ENCODE data around the gene GAB1. TPM values are rescaled to one million over a fixed set of nuclear protein-coding genes. Genes with fewer than 3 reads are reported as not detected.

Gene GAB1
- total RNA-seq, 1 experiment from 2014 or later, result 46.9 TPM

GRCh38 chr4:143451186-143451585, 114.5 kb downstream of the GAB1 start:
- Histone ChIP-seq H3K36me3 (ENCODE audit: control insufficient read depth, insufficient read depth, low read length) (no peaks in the 10 kb centered on the region), H3K4me3 (ENCODE audit: low read depth, low read length) (no peak overlapping the region), H3K9me3 (no peaks in the 10 kb centered on the region), H3K4me1 (0 out of 2 replicates have a peak, but pooled peaks cover 8% of the 10 kb centered on the region), H3K27me3 (replicated peaks; ENCODE audit: control insufficient read depth, insufficient read depth, low read length) (no peaks in the 10 kb centered on the region)
- Mint-ChIP-seq H3K4me3 (ENCODE audit: unreplicated experiment) (no peak overlapping the region), H3K9me3 (ENCODE audit: unreplicated experiment) (no peaks in the 10 kb centered on the region), H3K27ac (ENCODE audit: unreplicated experiment) (no peak overlapping the region), H3K4me1 (ENCODE audit: low read depth, unreplicated experiment) (peaks cover 6% of the 10 kb centered on the region), H3K36me3 (ENCODE audit: insufficient read depth, unreplicated experiment) (peaks cover 12% of the 10 kb centered on the region), H3K27me3 (ENCODE audit: insufficient read depth, unreplicated experiment) (no peaks in the 10 kb centered on the region)
- CTCF ChIA-PET, result no interaction called here
- no TSS peak for BruUV-seq (replicated peaks)
- DNase-seq, result no peak
- intact Hi-C loops (cut with micrococcal nuclease; ENCODE audit: unreplicated experiment), result no loop called here
- TF ChIP-seq CTCF (IDR thresholded peaks at IDR 0.05; ENCODE audit: insufficient read depth in 1 of 2, low read depth in 1 of 2, low read length in 1 of 2, severe bottlenecking in 1 of 2, unreplicated experiment in 1 of 2), result no peak
- POLR2A ChIA-PET, result no interaction called here

GRCh38 chr4:143455211-143455610, 118.5 kb downstream of the GAB1 start:
- Histone ChIP-seq H3K4me1 (0 out of 2 replicates have a peak, but pooled peaks cover 8% of the 10 kb centered on the region), H3K9me3 (no peaks in the 10 kb centered on the region), H3K4me3 (ENCODE audit: low read depth, low read length) (no peak overlapping the region), H3K36me3 (ENCODE audit: control insufficient read depth, insufficient read depth, low read length) (no peaks in the 10 kb centered on the region; the same call in 1 of the 2 replicates), H3K27me3 (replicated peaks; ENCODE audit: control insufficient read depth, insufficient read depth, low read length) (no peaks in the 10 kb centered on the region)
- Mint-ChIP-seq H3K4me3 (ENCODE audit: unreplicated experiment) (no peak overlapping the region), H3K4me1 (ENCODE audit: low read depth, unreplicated experiment) (peaks cover 6% of the 10 kb centered on the region), H3K27me3 (ENCODE audit: insufficient read depth, unreplicated experiment) (no peaks in the 10 kb centered on the region), H3K36me3 (ENCODE audit: insufficient read depth, unreplicated experiment) (peaks cover 25% of the 10 kb centered on the region), H3K9me3 (ENCODE audit: unreplicated experiment) (no peaks in the 10 kb centered on the region), H3K27ac (ENCODE audit: unreplicated experiment) (no peak overlapping the region)
- DNase-seq, result no peak
- ChIA-PET CTCF (no interaction called here), POLR2A (interaction anchor here (0.6 kb wide), 1 partner anchor 492 kb away, joined by 4 read pairs; no protein-coding TSS in a partner anchor)
- intact Hi-C loops (cut with micrococcal nuclease; ENCODE audit: unreplicated experiment), result no loop called here
- TF ChIP-seq CTCF (IDR thresholded peaks at IDR 0.05; ENCODE audit: insufficient read depth in 1 of 2, low read depth in 1 of 2, low read length in 1 of 2, severe bottlenecking in 1 of 2, unreplicated experiment in 1 of 2), result no peak
- no TSS peak for BruUV-seq (replicated peaks)

- Mint-ChIP-seq H3K4me1 (ENCODE audit: low read depth, unreplicated experiment) (peaks cover 3% of the 10 kb centered on the region), H3K4me3 (ENCODE audit: unreplicated experiment) (no peak overlapping the region), H3K27me3 (ENCODE audit: insufficient read depth, unreplicated experiment) (no peaks in the 10 kb centered on the region), H3K36me3 (ENCODE audit: insufficient read depth, unreplicated experiment) (peaks cover 41% of the 10 kb centered on the region), H3K27ac (ENCODE audit: unreplicated experiment) (no peak overlapping the region), H3K9me3 (ENCODE audit: unreplicated experiment) (no peaks in the 10 kb centered on the region)
- Histone ChIP-seq H3K27me3 (replicated peaks; ENCODE audit: control insufficient read depth, insufficient read depth, low read length) (no peaks in the 10 kb centered on the region), H3K36me3 (ENCODE audit: control insufficient read depth, insufficient read depth, low read length) (no peaks in the 10 kb centered on the region; the same call in 1 of the 2 replicates), H3K4me3 (ENCODE audit: low read depth, low read length) (no peak overlapping the region), H3K9me3 (no peaks in the 10 kb centered on the region), H3K4me1 (0 out of 2 replicates have a peak, but pooled peaks cover 8% of the 10 kb centered on the region)
- no peak for DNase-seq
- no TSS peak for BruUV-seq (replicated peaks)
- POLR2A ChIA-PET, result interaction anchor here (0.6 kb wide), 1 partner anchor 863 kb away, joined by 3 read pairs; no protein-coding TSS in a partner anchor
- TF ChIP-seq CTCF (IDR thresholded peaks at IDR 0.05; ENCODE audit: insufficient read depth in 1 of 2, low read depth in 1 of 2, low read length in 1 of 2, severe bottlenecking in 1 of 2, unreplicated experiment in 1 of 2), result no peak
- intact Hi-C loops (cut with micrococcal nuclease; ENCODE audit: unreplicated experiment), result no loop called here
- CTCF ChIA-PET, result no interaction called here
These were observed 122.3 kb downstream of the GAB1 start for GRCh38 chr4:143458966-143459365.
